Measurements from ENCODE around the gene SEMA3C. TPM values are rescaled to one million over a fixed set of nuclear protein-coding genes. Genes with fewer than 3 reads are reported as not detected.

Gene SEMA3C
- total and polyA plus RNA-seq, 9 donors, result 74.4 to 270 (median 134) TPM

DNA sequence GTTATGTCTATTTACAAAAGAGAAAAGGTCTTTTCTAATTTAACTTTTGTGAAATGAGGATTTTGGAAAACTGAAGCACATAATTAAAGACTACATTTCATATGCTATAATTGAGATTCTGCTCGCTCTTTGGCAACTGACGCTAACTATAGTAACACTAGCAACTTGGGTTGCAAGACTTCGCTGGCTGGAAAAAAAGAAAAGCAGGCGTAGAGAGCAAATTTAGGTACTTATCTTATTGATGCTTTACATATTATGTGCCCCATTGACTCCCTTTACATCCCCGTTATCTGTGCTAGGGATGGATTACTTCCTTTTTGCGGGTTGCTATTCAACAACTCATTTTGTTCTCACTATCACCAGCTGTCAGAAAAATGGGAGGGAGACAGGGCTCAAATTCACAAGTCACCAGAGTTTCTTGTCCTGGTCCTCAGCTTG, 10.5 kb downstream of the SEMA3C start:
- H3K9me3 ChIP-seq (replicated peaks; ENCODE audit: control insufficient read depth, low read depth, low read length), result no peaks in the 10 kb centered on the region
- no peaks in the 10 kb centered on the region for H3K4me1 ChIP-seq (ENCODE audit: control insufficient read depth, insufficient read depth, low read length)
- no CpG with 5 or more reads among the region's 6 CpGs for WGBS (ENCODE audit: insufficient coverage)
- H3K27me3 ChIP-seq (ENCODE audit: control insufficient read depth, insufficient read depth, low read length), result no peaks in the 10 kb centered on the region
- H3K27ac ChIP-seq (ENCODE audit: low read length), result no peak overlapping the region
- DNase-seq, result peak; percentile 32
- H3K36me3 ChIP-seq (ENCODE audit: control insufficient read depth, insufficient read depth, low read length), result peaks cover 11% of the 10 kb centered on the region
- H3K4me3 ChIP-seq (ENCODE audit: low read length), result no peak overlapping the region

DNA sequence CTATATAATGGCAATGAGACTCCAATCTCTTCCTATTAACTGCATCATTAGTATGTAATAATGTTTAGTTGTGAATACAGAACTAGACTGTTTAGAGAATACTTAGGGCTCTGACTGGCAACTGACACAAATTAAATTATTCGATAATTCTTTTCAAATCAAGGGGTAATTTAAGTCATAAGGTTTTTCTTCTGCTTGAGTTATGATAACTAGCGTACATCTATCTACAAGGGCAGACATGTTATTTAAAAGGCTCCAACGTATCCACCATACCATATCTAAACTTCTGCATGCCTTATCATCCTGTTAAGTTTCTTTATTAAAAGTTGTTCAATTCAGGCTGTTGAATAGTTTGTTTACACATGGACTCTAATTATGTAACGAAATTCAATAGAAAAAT, 11.2 kb downstream of the SEMA3C start:
- no peaks in the 10 kb centered on the region for H3K4me1 ChIP-seq (ENCODE audit: control insufficient read depth, insufficient read depth, low read length)
- H3K4me3 ChIP-seq (ENCODE audit: low read length), result no peak overlapping the region
- WGBS (ENCODE audit: insufficient coverage), result no CpG with 5 or more reads among the region's 4 CpGs

DNA sequence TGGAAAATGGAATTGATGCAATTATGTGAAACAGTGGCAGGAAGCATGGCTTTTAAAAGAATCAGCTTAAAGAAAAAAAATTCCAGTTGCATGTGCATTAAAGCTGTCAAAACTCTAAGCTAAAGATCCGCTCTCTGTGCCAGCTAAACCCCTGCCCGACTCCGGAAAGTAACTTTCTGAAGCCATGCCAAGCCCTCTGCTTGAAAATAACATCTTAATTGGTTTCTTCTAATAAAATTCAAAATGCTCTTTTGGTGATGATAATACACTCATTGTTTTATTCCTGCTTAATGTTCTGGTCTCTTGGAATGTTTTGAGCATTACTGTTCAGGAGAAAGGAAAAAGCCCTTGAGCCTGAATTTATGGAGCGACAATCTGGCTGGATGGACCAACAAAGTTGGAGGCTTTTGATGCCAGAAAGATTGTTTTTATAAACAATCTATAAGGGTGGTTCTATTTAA, 11.7 kb downstream of the SEMA3C start:
- Histone ChIP-seq H3K36me3 (ENCODE audit: control insufficient read depth, insufficient read depth, low read length) (peaks cover 14% of the 10 kb centered on the region), H3K4me3 (ENCODE audit: low read length) (no peak overlapping the region), H3K27ac (ENCODE audit: low read length) (no peak overlapping the region), H3K9me3 (replicated peaks; ENCODE audit: control insufficient read depth, low read depth, low read length) (no peaks in the 10 kb centered on the region), H3K27me3 (ENCODE audit: control insufficient read depth, insufficient read depth, low read length) (no peaks in the 10 kb centered on the region), H3K4me1 (ENCODE audit: control insufficient read depth, insufficient read depth, low read length) (no peaks in the 10 kb centered on the region)
- no peak for DNase-seq
- no CpG with 5 or more reads among the region's 4 CpGs for WGBS (ENCODE audit: insufficient coverage)

More for the DNA sequence above, 11.2 kb downstream of the SEMA3C start:
- no peak for DNase-seq
- Histone ChIP-seq H3K9me3 (replicated peaks; ENCODE audit: control insufficient read depth, low read depth, low read length) (no peaks in the 10 kb centered on the region), H3K27ac (ENCODE audit: low read length) (no peak overlapping the region), H3K36me3 (ENCODE audit: control insufficient read depth, insufficient read depth, low read length) (peaks cover 14% of the 10 kb centered on the region), H3K27me3 (ENCODE audit: control insufficient read depth, insufficient read depth, low read length) (no peaks in the 10 kb centered on the region)

DNA sequence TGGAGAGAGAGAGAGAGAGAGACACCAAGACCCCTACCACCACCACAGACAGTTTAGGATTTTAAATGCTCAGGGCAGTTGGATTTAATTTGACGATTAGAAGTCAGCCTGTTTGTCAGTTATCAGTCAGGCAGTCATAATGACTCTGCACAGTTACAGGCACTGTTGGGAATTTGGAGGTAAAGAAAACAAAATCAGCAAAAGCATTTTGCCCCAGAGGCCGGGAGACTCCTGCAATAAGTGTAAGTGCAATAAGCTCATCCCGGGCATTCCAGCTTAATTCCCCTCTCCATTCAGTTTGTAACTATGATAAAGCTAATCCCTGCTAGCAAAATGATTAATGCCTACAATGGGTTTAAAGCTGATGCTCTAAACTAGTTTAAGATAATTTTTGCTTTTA, 13.5 kb downstream of the SEMA3C start:
- Histone ChIP-seq H3K9me3 (replicated peaks; ENCODE audit: control insufficient read depth, low read depth, low read length) (no peaks in the 10 kb centered on the region), H3K4me1 (ENCODE audit: control insufficient read depth, insufficient read depth, low read length) (no peaks in the 10 kb centered on the region), H3K27me3 (ENCODE audit: control insufficient read depth, insufficient read depth, low read length) (no peaks in the 10 kb centered on the region), H3K4me3 (ENCODE audit: low read length) (no peak overlapping the region), H3K27ac (ENCODE audit: low read length) (no peak overlapping the region), H3K36me3 (ENCODE audit: control insufficient read depth, insufficient read depth, low read length) (peaks cover 17% of the 10 kb centered on the region)
- DNase-seq, result no peak
- WGBS (ENCODE audit: insufficient coverage), result 60% methylated on average over 1 of the region's 3 CpGs

DNA sequence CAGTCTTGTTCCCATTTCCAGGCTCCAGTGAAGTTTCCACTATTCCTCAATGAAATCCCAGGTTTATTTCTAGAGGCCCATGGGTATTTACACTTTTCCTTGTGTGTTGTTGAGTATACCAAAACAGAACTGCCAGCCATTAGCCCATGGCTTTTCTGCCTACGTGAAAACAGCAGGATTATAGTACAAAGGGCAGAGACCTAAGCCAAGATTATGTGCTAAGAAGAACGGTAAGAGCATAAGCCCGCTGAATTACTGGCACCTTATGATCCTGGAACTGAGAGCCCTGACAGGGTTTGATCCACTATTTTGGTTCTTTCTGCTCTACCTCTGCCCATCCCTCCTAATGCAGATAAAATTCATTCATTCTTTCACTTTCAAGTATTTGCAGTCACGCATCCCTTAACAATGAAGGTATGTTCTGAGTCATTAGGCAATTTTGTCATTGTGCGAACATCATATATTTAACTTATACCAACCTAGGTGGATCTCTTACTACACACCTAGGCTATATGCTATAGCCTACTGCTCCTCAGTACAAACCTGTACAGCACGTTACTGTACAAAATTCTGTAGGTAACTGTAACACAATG, 16.0 kb downstream of the SEMA3C start:
- WGBS (ENCODE audit: insufficient coverage), result 81% methylated on average over 3 of the region's 6 CpGs

DNA sequence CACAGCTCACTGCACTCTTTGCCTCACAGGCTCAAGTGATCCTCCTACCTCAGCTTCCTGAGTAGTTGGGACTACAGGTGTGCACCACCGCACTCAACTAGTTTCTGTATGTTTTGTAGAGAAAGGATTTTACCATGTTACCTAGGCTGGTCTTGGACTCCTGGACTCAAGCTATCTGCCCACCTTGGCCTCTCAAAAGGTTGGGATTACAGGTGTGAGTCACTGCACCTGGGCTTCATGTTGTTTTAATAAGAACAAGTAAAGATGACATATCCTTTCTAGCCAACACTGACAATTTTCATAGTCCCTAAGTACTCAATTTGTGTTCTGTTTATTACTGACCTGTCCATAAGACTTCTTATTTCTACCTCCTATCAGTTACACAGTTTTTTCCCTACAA, 16.8 kb downstream of the SEMA3C start:
- no peaks in the 10 kb centered on the region for H3K9me3 ChIP-seq (replicated peaks; ENCODE audit: control insufficient read depth, low read depth, low read length)
- H3K4me1 ChIP-seq (ENCODE audit: control insufficient read depth, insufficient read depth, low read length), result no peaks in the 10 kb centered on the region
- no peak overlapping the region for H3K27ac ChIP-seq (ENCODE audit: low read length)
- no peaks in the 10 kb centered on the region for H3K27me3 ChIP-seq (ENCODE audit: control insufficient read depth, insufficient read depth, low read length)
- no peak overlapping the region for H3K4me3 ChIP-seq (ENCODE audit: low read length)
- DNase-seq, result no peak
- peaks cover 20% of the 10 kb centered on the region for H3K36me3 ChIP-seq (ENCODE audit: control insufficient read depth, insufficient read depth, low read length)
- no CpG with 5 or more reads among the region's 1 CpG for WGBS (ENCODE audit: insufficient coverage)

More for the DNA sequence above, 16.0 kb downstream of the SEMA3C start:
- Histone ChIP-seq H3K36me3 (ENCODE audit: control insufficient read depth, insufficient read depth, low read length) (peaks cover 20% of the 10 kb centered on the region), H3K27me3 (ENCODE audit: control insufficient read depth, insufficient read depth, low read length) (no peaks in the 10 kb centered on the region), H3K4me1 (ENCODE audit: control insufficient read depth, insufficient read depth, low read length) (no peaks in the 10 kb centered on the region), H3K27ac (ENCODE audit: low read length) (no peak overlapping the region), H3K4me3 (ENCODE audit: low read length) (no peak overlapping the region), H3K9me3 (replicated peaks; ENCODE audit: control insufficient read depth, low read depth, low read length) (no peaks in the 10 kb centered on the region)
- no peak for DNase-seq

DNA sequence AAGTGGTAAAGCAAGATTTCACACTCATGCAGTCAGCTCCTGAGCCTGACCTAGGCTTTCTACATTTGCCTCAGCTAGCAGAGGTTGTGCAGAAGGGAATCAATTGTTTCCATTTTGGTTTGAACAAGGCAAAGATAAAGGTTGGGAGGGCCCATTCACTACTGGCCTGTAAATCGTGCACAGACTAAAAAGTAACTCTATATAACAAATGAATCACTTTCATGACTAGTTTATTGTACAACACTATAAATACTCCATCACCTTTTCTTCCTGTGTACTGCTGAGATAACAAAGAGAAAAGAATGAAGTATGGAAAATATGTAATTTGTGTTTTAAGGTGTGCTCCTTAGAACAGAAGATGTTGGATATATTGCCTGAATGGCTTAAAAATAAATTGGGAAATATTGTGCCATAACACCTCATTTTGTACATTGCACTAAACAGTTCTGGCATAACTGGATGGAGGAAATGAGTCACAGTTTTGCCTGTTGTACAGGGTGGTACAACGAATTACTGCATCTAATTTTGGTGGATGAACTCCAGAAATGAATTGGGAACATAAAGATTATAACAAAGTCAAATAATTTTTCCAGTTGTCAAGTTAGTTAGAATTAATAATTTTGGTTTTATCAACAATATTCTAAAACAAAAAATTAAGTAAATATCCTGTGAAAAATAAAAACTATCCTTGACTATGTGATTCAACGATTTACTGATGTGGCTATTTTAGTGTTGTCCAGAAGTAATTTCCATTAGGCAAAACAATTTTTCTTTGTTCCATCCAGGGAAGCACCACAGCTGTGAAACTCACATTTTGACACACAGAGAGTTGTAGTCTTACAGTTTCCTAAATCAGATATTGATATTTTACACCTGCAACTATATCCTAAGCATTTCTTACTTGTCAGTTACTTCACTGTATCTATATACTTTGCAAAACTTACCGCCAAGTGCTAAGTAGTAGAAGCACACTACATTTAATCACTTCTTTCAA, 18.0 kb downstream of the SEMA3C start:
- Histone ChIP-seq H3K27ac (ENCODE audit: low read length) (no peak overlapping the region), H3K27me3 (ENCODE audit: control insufficient read depth, insufficient read depth, low read length) (no peaks in the 10 kb centered on the region)
- DNase-seq, result peak; percentile 69

DNA sequence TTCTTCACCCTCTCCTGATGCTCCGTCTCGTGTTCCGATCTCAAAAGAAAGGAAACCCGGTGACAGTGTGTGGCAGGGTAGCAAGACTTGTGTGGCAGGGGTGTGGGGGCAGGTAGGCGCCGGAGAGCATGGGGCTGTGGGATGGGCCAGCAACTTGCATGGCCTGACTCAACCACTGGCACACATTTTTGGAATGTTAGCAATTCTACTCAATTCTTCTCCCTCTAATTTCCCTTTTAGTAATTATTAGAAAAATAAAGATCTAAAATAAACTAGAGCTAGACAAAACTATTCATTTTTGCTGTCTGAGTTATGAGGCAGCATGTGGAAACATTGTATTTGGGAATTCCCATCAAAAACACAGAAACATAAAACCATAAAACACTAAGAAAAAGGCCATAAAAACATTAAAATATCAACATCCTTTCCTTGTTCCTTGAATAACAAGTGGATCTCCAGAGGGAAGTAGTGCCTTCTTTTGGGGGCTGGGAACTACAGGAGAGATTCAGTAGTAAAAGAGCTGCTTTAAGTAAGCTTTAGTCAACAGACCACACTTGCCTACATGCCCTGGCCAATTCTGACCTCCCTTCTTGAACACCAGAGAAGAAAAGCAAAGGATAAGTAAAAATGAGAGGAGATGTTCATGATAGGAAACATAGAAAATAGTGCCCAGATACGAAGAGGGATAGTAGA, 21.8 kb downstream of the SEMA3C start:
- Histone ChIP-seq H3K4me1 (ENCODE audit: control insufficient read depth, insufficient read depth, low read length) (no peaks in the 10 kb centered on the region), H3K4me3 (ENCODE audit: low read length) (no peak overlapping the region), H3K9me3 (replicated peaks; ENCODE audit: control insufficient read depth, low read depth, low read length) (no peaks in the 10 kb centered on the region), H3K27ac (ENCODE audit: low read length) (no peak overlapping the region), H3K36me3 (ENCODE audit: control insufficient read depth, insufficient read depth, low read length) (peaks cover 11% of the 10 kb centered on the region), H3K27me3 (ENCODE audit: control insufficient read depth, insufficient read depth, low read length) (no peaks in the 10 kb centered on the region)
- no peak for DNase-seq
- WGBS (ENCODE audit: insufficient coverage), result no CpG with 5 or more reads among the region's 7 CpGs

More for the DNA sequence above, 18.0 kb downstream of the SEMA3C start:
- H3K36me3 ChIP-seq (ENCODE audit: control insufficient read depth, insufficient read depth, low read length), result peaks cover 23% of the 10 kb centered on the region
- H3K4me3 ChIP-seq (ENCODE audit: low read length), result no peak overlapping the region
- H3K9me3 ChIP-seq (replicated peaks; ENCODE audit: control insufficient read depth, low read depth, low read length), result no peaks in the 10 kb centered on the region
- no CpG with 5 or more reads among the region's 4 CpGs for WGBS (ENCODE audit: insufficient coverage)
- H3K4me1 ChIP-seq (ENCODE audit: control insufficient read depth, insufficient read depth, low read length), result no peaks in the 10 kb centered on the region

DNA sequence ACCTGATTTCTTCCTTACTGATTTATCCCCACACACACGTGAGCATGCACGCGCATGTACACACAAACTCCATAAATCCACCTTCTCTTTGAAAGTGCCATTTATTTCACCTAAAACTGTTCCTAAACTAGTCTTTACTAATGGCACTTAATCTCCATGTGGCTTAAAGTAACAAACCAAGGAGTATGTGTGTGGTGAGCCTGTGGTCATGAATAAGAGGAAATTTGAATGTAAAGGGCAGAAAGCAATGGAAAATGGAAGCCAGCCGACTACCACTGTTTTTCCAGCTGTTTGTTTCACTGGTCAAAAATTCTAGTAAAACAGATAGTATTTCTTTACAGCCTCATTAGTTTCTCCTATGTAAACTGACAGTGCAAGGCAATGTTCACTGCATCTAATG, 23.8 kb downstream of the SEMA3C start:
- no CpG with 5 or more reads among the region's 4 CpGs for WGBS (ENCODE audit: insufficient coverage)
- H3K27me3 ChIP-seq (ENCODE audit: control insufficient read depth, insufficient read depth, low read length), result no peaks in the 10 kb centered on the region
- no peak overlapping the region for H3K4me3 ChIP-seq (ENCODE audit: low read length)

DNA sequence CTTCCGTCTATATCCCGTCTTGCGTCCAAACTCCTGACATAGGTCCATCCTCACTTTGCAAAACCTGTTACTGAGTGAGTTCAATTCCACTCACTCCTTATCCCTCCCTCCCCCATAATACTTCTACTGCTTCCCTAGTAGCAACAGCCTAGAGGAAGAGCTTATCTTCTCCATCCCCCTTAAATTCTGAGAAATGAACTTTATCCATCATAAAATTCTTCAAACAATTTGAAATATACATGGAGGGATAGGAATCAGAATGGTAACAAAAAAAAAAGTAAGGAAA, 27.6 kb downstream of the SEMA3C start:
- H3K27ac ChIP-seq (ENCODE audit: low read length), result no peak overlapping the region
- no peaks in the 10 kb centered on the region for H3K4me1 ChIP-seq (ENCODE audit: control insufficient read depth, insufficient read depth, low read length)
- H3K36me3 ChIP-seq (ENCODE audit: control insufficient read depth, insufficient read depth, low read length), result peaks cover 4% of the 10 kb centered on the region
- no peaks in the 10 kb centered on the region for H3K9me3 ChIP-seq (replicated peaks; ENCODE audit: control insufficient read depth, low read depth, low read length)
- WGBS (ENCODE audit: insufficient coverage), result 94% methylated on average over 2 of the region's 3 CpGs
- H3K4me3 ChIP-seq (ENCODE audit: low read length), result no peak overlapping the region
- no peaks in the 10 kb centered on the region for H3K27me3 ChIP-seq (ENCODE audit: control insufficient read depth, insufficient read depth, low read length)
- no peak for DNase-seq

More for the DNA sequence above, 23.8 kb downstream of the SEMA3C start:
- Histone ChIP-seq H3K9me3 (replicated peaks; ENCODE audit: control insufficient read depth, low read depth, low read length) (no peaks in the 10 kb centered on the region), H3K27ac (ENCODE audit: low read length) (no peak overlapping the region), H3K36me3 (ENCODE audit: control insufficient read depth, insufficient read depth, low read length) (peaks cover 6% of the 10 kb centered on the region), H3K4me1 (ENCODE audit: control insufficient read depth, insufficient read depth, low read length) (no peaks in the 10 kb centered on the region)
- DNase-seq, result no peak

Measured in muscle of leg (tissue), 11 donors.